ENCODE measurements around the gene CIB2.

GRCh38 chr15:78059110-78059839 is 72.0 kb downstream of the CIB2 start:
- no peak for TF ChIP-seq REST (IDR thresholded peaks at IDR 0.05; ENCODE audit: low read depth)
- no peak for TF ChIP-seq SP1 (IDR thresholded peaks at IDR 0.05; ENCODE audit: low read depth)
- no peak for TF ChIP-seq POLR2AphosphoS5 (IDR thresholded peaks at IDR 0.05; ENCODE audit: low read depth, low read length)

All from HCT116 (cell line).